Measurements from ENCODE around the gene PHACTR3. TPM values are rescaled to one million over a fixed set of nuclear protein-coding genes. Genes with fewer than 3 reads are reported as not detected.

PHACTR3 gene
- total RNA-seq, 1 experiment from 2014 or later: 30.6 TPM

GRCh38 chr20:59806578-59806975, 202.2 kb downstream of the PHACTR3 start:
- ATAC-seq: no peak
- no peaks in the 10 kb centered on the region for H4K20me1 ChIP-seq (ENCODE audit: low read length)
- no peaks in the 10 kb centered on the region for H3F3A ChIP-seq (ENCODE audit: low read length, unreplicated experiment)
- TF ChIP-seq EZH2phosphoT487 (IDR thresholded peaks at IDR 0.05; ENCODE audit: borderline replicate concordance, low read length) (no peak), EZH2 (IDR thresholded peaks at IDR 0.05; ENCODE audit: low read length, unreplicated experiment) (no peak), CTCF (conservative IDR thresholded peaks at IDR 0.05; ENCODE audit: low read depth, low read length) (no peak)
- no peaks in the 10 kb centered on the region for H3K36me3 ChIP-seq (ENCODE audit: low read depth, low read length)
- no peak overlapping the region for H2AFZ ChIP-seq (ENCODE audit: low read length)
- H3K79me2 ChIP-seq (ENCODE audit: low read length): no peaks in the 10 kb centered on the region
- no peak overlapping the region for H3K27ac ChIP-seq (ENCODE audit: low read length)
- H3K4me2 ChIP-seq (ENCODE audit: low read length): no peak overlapping the region
- no peak overlapping the region for H3K9ac ChIP-seq (ENCODE audit: low read length)
- intact Hi-C loops (cut with micrococcal nuclease): no loop called here
- H3K27me3 ChIP-seq (ENCODE audit: low read length): no peaks in the 10 kb centered on the region
- H3K9me2 ChIP-seq (replicated peaks; ENCODE audit: low read length): no peaks in the 10 kb centered on the region
- no peaks in the 10 kb centered on the region for H3K9me3 ChIP-seq (ENCODE audit: low read length)
- BruUV-seq (replicated peaks): no TSS peak
- ChIA-PET CTCF (no interaction called here), POLR2A (ENCODE audit: unreplicated experiment) (no interaction called here)
- H3K4me1 ChIP-seq (ENCODE audit: insufficient read depth, low read length): no peaks in the 10 kb centered on the region
- no peak overlapping the region for H3K4me3 ChIP-seq (ENCODE audit: low read length)
- no peak for DNase-seq

- TF ChIP-seq EZH2 (IDR thresholded peaks at IDR 0.05; ENCODE audit: low read length, unreplicated experiment): no peak
- TF ChIP-seq EZH2phosphoT487 (IDR thresholded peaks at IDR 0.05; ENCODE audit: borderline replicate concordance, low read length): no peak
- TF ChIP-seq CTCF (conservative IDR thresholded peaks at IDR 0.05; ENCODE audit: low read depth, low read length): no peak
- ATAC-seq: no peak
- intact Hi-C loops (cut with micrococcal nuclease): no loop called here
Observed at GRCh38 chr20:59807909-59808728, 203.8 kb downstream of the PHACTR3 start.

GRCh38 chr20:59808729-59809381, 204.5 kb downstream of the PHACTR3 start:
- Histone ChIP-seq H2AFZ (ENCODE audit: low read length) (no peak overlapping the region), H4K20me1 (ENCODE audit: low read length) (no peaks in the 10 kb centered on the region), H3F3A (ENCODE audit: low read length, unreplicated experiment) (no peaks in the 10 kb centered on the region), H3K9me2 (replicated peaks; ENCODE audit: low read length) (no peaks in the 10 kb centered on the region), H3K27me3 (ENCODE audit: low read length) (no peaks in the 10 kb centered on the region), H3K4me1 (ENCODE audit: insufficient read depth, low read length) (no peaks in the 10 kb centered on the region), H3K4me2 (ENCODE audit: low read length) (no peak overlapping the region), H3K9ac (ENCODE audit: low read length) (no peak overlapping the region), H3K9me3 (ENCODE audit: low read length) (no peaks in the 10 kb centered on the region), H3K27ac (ENCODE audit: low read length) (no peak overlapping the region), H3K36me3 (ENCODE audit: low read depth, low read length) (no peaks in the 10 kb centered on the region), H3K4me3 (ENCODE audit: low read length) (no peak overlapping the region), H3K79me2 (ENCODE audit: low read length) (no peaks in the 10 kb centered on the region)
- no peak for ATAC-seq
- BruUV-seq (replicated peaks): no TSS peak
- ChIA-PET POLR2A (ENCODE audit: unreplicated experiment) (no interaction called here), CTCF (no interaction called here)
- intact Hi-C loops (cut with micrococcal nuclease): no loop called here
- DNase-seq: no peak
- no peak for TF ChIP-seq CTCF (conservative IDR thresholded peaks at IDR 0.05; ENCODE audit: low read depth, low read length)
- no peak for TF ChIP-seq EZH2 (IDR thresholded peaks at IDR 0.05; ENCODE audit: low read length, unreplicated experiment)
- no peak for TF ChIP-seq EZH2phosphoT487 (IDR thresholded peaks at IDR 0.05; ENCODE audit: borderline replicate concordance, low read length)

More at GRCh38 chr20:59807909-59808728, 203.8 kb downstream of the PHACTR3 start:
- H3K4me2 ChIP-seq (ENCODE audit: low read length): no peak overlapping the region
- no peaks in the 10 kb centered on the region for H3F3A ChIP-seq (ENCODE audit: low read length, unreplicated experiment)
- H3K36me3 ChIP-seq (ENCODE audit: low read depth, low read length): no peaks in the 10 kb centered on the region
- DNase-seq: no peak
- H3K27ac ChIP-seq (ENCODE audit: low read length): no peak overlapping the region
- no peaks in the 10 kb centered on the region for H3K9me2 ChIP-seq (replicated peaks; ENCODE audit: low read length)
- no peaks in the 10 kb centered on the region for H3K27me3 ChIP-seq (ENCODE audit: low read length)
- H3K9me3 ChIP-seq (ENCODE audit: low read length): no peaks in the 10 kb centered on the region
- BruUV-seq (replicated peaks): no TSS peak
- no peak overlapping the region for H2AFZ ChIP-seq (ENCODE audit: low read length)
- H3K4me3 ChIP-seq (ENCODE audit: low read length): no peak overlapping the region
- H3K9ac ChIP-seq (ENCODE audit: low read length): no peak overlapping the region
- H4K20me1 ChIP-seq (ENCODE audit: low read length): no peaks in the 10 kb centered on the region
- H3K4me1 ChIP-seq (ENCODE audit: insufficient read depth, low read length): no peaks in the 10 kb centered on the region
- no peaks in the 10 kb centered on the region for H3K79me2 ChIP-seq (ENCODE audit: low read length)
- CTCF ChIA-PET: no interaction called here
- POLR2A ChIA-PET (ENCODE audit: unreplicated experiment): no interaction called here
